NCI-H345 treated with DMSO at 0.1 percent for 48 hours (cell line): ENCODE data around the gene TMEM72.

ENCODE experiments used
- DNase-seq: peaks from one replicate; lab custom pipeline; 2025; ENCODE audit not compliant: unreplicated experiment; lab: John Stamatoyannopoulos, UW

Gene TMEM72

DNA sequence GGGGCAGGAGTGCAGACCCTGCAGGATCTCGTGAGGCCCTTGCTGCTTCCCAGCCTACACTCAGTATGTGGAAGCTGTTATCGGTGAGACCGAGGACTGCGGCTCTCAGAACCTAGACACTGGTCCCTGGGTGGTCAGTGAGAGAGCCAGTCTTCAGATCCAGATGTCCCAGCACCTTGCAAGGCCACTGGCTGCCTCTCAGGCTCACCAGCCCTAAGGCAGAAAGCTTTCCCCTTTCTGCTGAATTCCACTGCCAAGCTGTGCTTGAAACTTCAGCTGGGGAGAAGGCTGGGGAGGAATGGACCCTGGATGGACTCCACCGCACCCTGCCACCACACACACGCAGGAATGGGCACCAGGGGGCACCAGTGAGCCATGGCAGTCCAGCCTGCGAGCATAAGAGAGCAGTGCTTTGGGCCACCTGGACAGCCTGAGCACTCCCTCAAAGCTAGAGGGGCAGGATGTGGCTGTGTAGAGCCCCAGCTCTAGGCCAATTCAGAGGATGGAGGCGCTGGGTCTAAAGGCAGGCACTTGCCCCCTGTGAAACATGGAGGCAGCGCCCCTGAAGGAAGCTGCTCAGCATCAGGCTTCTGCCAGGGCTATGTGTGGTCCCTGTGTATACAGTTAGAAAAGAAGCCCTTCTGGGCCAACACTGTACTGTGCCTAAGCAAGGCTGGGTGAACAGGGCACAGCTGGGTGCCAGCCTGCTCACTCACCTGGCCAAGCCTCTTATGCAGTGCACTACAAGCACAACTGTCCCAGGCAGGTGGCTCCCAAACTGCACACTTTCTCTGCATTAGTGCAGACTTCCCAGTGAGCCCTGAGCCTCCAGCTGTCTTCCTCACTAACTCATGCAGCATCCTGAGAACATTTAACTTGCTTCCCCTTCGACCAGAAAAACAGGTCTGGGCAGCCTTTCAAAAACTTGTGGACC is 21.6 kb downstream of the TMEM72 start:
- peak; percentile 5 for DNase-seq

DNA sequence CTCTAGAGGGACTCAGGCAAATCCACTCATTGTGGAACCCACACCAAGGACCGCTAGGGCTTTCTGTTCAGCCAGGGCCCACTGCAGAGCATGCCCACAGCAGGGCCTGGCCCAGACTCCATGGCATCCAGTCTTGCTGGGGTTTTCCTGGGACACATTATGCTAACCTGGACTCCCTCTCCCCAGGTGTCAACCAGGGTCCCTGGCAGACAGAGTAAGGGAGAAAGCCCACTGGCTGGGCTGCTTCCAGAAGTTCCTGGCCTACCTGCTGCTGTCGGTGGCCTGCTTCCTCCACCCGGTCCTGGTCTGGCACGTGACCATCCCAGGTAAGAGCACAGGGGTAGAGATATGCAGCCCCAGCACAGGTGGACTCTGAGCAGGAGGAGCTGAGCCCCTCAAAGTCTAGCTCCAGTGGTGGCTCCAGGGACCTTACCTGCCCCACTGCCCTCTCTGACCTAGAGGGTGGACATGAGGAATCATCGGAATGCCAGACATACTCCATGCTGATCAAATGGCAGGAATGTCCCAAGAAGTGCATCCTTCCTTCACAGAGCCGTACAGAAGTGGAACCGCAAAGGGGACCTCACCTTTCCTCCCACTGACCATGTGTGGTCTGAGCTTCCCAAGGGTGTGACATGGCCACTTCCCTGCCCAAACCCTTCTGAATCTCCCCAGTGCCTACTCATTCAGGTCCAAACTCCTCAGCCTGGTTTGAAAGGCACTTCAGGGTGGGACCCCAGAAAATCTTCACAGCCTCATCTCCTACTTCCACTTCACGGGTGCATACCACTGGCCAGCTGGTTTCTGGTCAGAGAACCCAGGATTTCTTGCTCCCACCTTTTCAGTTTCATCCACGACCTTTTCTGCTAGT is 22.5 kb downstream of the TMEM72 start:
- DNase-seq, result no peak

DNA sequence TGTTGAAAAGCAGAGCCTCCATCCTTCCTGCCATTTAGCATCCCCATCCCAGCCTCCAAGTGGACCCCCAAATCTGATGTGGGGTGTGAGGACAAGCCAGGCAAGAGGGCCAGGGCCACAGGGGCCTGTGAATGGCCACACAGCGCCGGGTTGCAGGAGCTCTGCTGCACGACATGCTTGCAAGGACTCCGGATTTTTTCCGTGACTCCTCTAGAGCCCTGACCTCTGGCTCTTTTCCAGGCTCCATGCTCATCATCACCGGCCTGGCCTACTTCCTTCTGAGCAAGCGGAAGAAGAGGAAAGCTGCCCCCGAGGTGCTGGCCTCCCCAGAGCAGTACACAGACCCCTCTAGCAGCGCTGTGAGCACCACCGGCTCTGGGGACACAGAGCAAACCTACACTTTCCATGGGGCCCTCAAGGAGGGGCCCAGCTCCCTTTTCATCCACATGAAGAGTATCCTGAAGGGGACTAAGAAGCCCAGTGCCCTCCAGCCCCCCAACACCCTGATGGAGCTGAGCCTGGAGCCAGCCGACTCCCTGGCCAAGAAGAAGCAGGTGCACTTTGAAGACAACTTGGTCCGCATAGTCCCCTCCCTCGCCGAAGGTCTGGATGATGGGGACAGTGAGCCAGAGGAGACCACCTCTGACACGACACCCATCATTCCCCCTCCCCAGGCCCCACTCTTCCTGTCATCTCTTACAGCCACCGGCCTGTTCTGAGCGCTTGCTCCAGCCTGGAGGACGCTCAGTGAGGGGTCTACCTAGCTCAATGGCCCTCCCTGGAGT is 23.5 kb downstream of the TMEM72 start:
- no peak for DNase-seq

GRCh38 chr10:44935201-44935965 is 24.2 kb downstream of the TMEM72 start:
- no peak for DNase-seq

DNA sequence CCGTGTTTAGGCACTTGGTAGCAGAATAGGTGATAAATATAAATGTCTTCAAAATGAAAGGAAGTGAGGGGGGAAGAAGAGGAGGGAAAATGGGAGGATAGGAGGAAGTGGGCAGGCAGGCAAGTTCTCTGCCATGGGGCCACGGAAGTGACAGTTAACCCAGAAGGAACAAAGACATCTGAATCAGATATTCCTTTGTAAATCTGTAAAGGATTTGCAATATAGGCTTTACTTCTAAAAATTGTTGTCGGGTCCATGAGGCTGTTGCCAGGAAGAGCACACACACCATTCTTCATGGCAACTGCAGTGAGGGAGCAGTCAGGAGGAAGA is 24.8 kb downstream of the TMEM72 start:
- DNase-seq, result no peak

DNA sequence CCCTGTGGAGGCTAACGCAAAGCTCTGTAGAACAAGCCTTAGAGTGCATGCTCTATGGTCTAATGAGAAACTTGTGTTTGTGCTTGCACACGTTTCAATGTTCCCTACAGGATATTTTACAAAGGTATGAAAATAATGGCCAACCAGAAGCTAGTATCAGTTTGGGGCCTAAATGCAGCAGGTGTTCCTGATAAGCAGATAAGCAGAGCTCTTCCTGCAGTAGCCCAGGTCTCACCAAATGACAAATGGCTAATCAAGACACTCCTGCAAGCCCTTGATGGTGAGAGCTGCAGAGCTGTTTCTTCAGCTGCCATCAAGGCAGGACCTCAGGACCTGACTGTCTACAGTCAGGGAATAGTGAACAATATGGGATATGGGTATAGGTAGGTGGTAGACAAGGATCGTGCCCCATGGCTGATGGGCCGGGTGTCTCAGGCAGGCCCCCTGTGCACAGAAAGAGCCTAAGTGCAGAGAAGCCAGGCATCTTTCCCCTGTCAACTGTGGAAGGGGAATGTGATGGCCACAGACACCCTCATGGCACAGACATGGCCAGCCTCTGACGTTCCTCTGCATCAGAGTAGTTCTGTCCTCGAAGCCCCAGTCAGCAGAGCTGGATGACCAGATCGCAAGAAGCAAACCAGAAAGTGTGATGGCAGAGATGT is 25.3 kb downstream of the TMEM72 start:
- no peak for DNase-seq

- DNase-seq, result no peak
Measured at GRCh38 chr10:44937196-44938005, 26.3 kb downstream of the TMEM72 start.

DNA sequence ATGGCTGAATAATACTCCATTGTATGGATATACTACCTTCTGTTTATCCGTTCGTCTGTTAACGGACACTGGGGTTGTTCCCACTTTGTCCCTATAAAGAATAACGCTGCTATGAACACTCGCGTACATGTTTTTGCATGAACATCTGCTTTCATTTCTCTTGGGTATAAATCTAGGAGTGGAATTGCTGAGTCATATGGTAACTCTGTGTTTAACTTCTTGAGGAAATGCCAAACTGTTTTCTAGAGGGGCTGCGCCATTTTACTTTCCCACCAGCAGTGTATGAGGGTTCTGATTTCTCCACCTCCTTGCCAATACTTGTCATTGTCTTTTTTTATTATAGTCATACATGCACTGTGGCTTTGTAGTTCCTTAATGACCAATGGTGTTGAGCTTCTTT is 27.8 kb downstream of the TMEM72 start:
- no peak for DNase-seq

- DNase-seq, result no peak
Measured at GRCh38 chr10:44939691-44940401, 28.7 kb downstream of the TMEM72 start.

GRCh38 chr10:44944354-44944753 is 33.2 kb downstream of the TMEM72 start:
- DNase-seq, result no peak

- no peak for DNase-seq
Measured at GRCh38 chr10:44946205-44946604, 35.1 kb downstream of the TMEM72 start.

DNA sequence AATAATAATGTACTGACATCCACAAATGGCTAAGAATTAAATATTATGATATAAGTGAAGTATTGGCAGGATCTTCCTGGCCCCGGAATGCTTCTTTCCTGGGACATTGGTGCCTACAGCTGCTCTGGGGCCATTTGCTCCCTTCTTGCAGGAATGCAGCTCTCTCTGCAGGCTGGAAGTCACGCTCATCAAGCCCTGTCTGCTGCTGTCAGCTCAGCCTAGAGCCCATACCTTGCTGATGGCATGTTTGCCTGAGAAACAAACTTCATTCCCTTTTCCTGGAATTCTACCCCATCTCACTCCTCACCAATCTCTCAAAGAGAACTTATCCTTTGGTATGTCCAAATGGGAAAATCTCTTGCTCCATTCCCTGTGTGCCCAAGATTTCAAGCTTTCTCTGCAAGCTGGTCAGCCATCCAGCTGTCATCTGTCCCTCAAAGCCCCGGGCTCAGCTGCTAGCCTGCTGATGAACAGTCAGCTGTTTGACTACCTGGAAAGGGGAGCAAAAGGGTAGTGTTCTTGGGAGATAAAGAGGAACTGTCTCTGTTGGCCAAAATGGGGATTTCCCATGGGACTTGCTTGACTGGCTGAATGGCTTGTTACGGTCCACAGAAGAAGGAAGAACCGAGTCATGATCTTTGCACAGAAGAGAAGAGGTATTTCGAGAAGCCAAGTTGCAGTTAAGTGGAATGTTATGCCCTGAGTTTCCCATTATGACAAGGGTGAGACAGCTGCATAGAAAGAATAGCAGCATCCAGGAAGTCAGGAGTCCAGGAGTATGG is 36.4 kb downstream of the TMEM72 start:
- DNase-seq, result no peak

GRCh38 chr10:44948642-44949041 is 37.5 kb downstream of the TMEM72 start:
- DNase-seq, result no peak

DNA sequence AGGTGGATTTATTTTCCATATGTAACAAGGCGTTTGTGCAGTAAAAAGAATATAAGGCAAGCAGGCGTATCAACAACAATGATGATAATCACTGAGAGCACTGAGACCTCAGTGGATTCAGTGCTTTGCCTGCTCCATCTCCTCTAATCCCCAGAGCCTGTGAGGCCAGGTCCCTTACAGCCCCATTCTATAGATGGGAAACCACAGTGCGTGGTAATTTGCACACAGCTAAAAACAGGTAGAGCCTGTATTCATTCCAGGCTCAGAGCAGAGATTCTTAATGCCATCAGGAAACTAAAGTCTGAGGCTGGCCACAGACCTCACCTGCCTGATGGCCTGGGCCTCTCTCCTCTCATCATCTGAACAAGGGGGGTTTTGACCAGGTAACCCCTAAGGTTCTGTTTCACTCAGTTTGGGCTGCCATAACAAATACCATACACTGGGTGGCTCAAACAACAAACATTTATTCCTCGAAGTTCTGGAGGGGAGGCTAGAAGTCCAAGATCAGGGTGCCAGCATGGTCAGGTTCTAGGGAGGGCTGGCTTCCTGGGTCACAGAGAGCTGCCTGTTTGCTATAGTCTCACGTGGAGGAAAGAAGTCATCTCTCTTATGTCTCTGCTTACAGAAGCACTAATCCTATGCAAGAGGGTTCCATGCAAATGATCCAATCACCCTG is 38.1 kb downstream of the TMEM72 start:
- DNase-seq, result no peak

GRCh38 chr10:44949915-44950314 is 38.8 kb downstream of the TMEM72 start:
- no peak for DNase-seq

- no peak for DNase-seq
Measured at GRCh38 chr10:44950326-44951225, 39.4 kb downstream of the TMEM72 start.
